ENCODE data around the gene HTATSF1.

HTATSF1 gene

DNA sequence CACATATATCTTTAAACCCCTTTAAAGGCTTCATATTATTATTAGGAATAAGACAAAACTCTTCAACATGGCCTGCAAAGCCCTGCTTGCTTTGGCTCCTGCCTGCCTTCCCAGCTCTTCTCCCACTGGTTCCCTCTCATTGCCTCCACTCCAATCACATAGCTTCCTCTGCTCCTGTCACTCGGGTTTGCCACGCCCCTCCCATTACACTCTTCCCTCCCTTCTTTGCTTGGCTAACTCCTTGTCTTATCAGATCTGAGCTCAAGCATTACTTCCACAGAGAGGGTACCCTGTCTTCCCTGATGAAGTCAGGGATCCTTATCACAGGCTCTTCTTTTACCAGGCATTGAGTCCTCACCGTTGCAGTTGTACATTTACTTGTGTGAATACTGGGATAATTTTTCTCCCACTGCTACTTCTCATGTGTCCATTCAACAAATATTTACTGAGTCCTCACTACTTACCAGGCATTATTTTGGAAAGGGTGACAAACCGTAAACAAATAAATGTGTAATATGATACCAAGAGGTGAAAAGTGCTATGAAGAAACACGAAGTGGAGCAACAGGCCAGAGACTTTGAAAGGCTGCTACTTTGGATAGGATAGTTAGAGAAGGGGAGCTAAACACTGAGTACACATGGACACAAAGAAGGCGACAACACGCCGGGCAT lies 31.4 kb downstream of the HTATSF1 start:
- no peaks in the 10 kb centered on the region for H3K9me3 Mint-ChIP-seq
- DNase-seq (no peak), ATAC-seq (replicated peaks) (no peak)
- no peaks in the 10 kb centered on the region for H3K36me3 Mint-ChIP-seq (ENCODE audit: insufficient read depth)
- peaks cover 0 to 6% of the 10 kb centered on the region in 2 donors for H3K27me3 Mint-ChIP-seq
- no peak overlapping the region for H3K27ac Mint-ChIP-seq
- H3K4me3 Mint-ChIP-seq: no peak overlapping the region
- peaks cover 0 to 3% of the 10 kb centered on the region in 2 donors for H3K4me1 Mint-ChIP-seq (ENCODE audit: low read depth in 2 of 2)

DNA sequence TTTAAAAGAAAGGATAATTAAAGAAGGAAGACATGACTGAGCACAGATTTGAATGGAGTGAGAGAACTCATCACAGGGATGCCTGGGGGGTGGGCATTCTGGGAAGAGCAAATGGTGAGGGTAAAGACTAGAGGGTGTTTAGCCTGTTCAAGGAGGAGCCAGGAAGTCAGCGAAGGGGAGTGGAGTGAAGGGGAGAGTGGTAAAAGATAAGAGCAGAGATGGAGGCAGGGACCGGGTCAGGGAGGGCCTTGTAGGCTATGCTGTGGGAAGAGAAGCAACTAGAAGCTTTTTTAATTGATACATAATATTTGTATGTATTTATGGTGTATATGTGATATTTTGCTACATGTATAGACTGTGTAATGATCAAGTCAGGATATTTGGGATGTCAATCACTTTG lies 32.4 kb downstream of the HTATSF1 start:
- no peak for DNase-seq
- no peak for ATAC-seq (replicated peaks)
- H3K4me1 Mint-ChIP-seq (ENCODE audit: low read depth in 2 of 2): peaks cover 0 to 3% of the 10 kb centered on the region in 2 donors
- H3K36me3 Mint-ChIP-seq (ENCODE audit: insufficient read depth): no peaks in the 10 kb centered on the region
- H3K27me3 Mint-ChIP-seq: peaks cover 0 to 6% of the 10 kb centered on the region in 2 donors
- H3K4me3 Mint-ChIP-seq: no peak overlapping the region
- no peaks in the 10 kb centered on the region for H3K9me3 Mint-ChIP-seq
- H3K27ac Mint-ChIP-seq: no peak overlapping the region

DNA sequence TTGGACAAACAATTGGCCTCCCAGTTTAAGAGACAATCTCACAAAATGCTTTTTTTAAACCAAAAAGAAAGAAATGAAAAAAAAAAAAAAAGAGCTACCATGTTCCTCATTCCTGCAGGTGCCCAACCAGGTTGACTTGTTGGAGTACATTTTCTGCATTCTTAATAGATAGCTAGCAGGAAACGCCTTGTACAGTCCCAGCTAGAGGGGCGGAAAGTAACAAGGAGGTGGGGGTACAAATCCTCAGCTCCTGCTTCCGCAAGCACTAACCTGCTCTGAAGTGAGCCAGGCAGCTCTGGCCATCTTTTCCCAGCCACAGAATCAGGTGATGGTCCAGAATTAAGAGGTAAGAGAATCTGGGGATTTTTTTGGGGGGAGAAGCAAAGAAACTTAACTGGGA lies 34.6 kb downstream of the HTATSF1 start, which contains the start of gene VGLL1:
Gene VGLL1 (plus strand): TSS at position 265 of the 400 bp plus-strand sequence. CDS start 3,806 bp downstream, outside the sequence.
- ATAC-seq (replicated peaks) (no peak), DNase-seq (no peak)
- Mint-ChIP-seq H3K36me3 (ENCODE audit: insufficient read depth) (no peaks in the 10 kb centered on the region), H3K4me1 (ENCODE audit: low read depth in 2 of 2) (peaks cover 0 to 3% of the 10 kb centered on the region in 2 donors), H3K27ac (no peak within 1 kb of the TSS), H3K4me3 (no peak within 1 kb of the TSS), H3K27me3 (peaks cover 0 to 11% of the 10 kb centered on the region in 2 donors), H3K9me3 (no peaks in the 10 kb centered on the region)

DNA sequence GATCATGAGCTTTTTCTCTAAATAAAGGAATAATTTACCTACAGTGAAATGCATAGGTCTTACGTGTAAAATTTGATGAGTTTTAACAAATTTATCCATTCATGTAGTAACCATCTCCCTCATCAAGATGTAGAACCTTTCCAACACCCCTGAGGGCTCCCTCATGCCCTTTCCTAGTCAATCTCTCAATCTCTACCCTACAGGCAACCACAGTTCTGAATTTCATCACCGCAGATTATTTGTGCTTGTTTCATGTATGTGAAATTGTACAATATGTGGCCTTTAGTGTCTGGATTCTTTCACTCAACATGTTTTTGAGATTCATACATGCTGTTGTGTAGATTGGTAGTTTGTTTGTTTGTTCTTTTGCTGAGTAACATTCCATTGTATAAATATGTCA lies 36.7 kb downstream of the HTATSF1 start:
- peaks cover 0 to 6% of the 10 kb centered on the region in 2 donors for H3K27me3 Mint-ChIP-seq
- no peak overlapping the region for H3K4me3 Mint-ChIP-seq
- H3K27ac Mint-ChIP-seq: no peak overlapping the region
- ATAC-seq (replicated peaks): no peak
- H3K36me3 Mint-ChIP-seq (ENCODE audit: insufficient read depth): no peaks in the 10 kb centered on the region
- peaks cover 0 to 4% of the 10 kb centered on the region in 2 donors for H3K4me1 Mint-ChIP-seq (ENCODE audit: low read depth in 2 of 2)
- H3K9me3 Mint-ChIP-seq: no peaks in the 10 kb centered on the region
- no peak for DNase-seq

GRCh38 chrX:136538811-136539210 lies 41.4 kb downstream of the HTATSF1 start:
- Mint-ChIP-seq H3K36me3 (ENCODE audit: insufficient read depth) (no peaks in the 10 kb centered on the region), H3K9me3 (no peaks in the 10 kb centered on the region), H3K4me3 (no peak overlapping the region), H3K27ac (peak overlapping the region in 1 of 2 donors; percentile 35), H3K4me1 (ENCODE audit: low read depth in 2 of 2) (peaks cover 6 to 12% of the 10 kb centered on the region in 2 donors), H3K27me3 (peaks cover 0 to 6% of the 10 kb centered on the region in 2 donors)
- ATAC-seq (replicated peaks): no peak
- DNase-seq: no peak

DNA sequence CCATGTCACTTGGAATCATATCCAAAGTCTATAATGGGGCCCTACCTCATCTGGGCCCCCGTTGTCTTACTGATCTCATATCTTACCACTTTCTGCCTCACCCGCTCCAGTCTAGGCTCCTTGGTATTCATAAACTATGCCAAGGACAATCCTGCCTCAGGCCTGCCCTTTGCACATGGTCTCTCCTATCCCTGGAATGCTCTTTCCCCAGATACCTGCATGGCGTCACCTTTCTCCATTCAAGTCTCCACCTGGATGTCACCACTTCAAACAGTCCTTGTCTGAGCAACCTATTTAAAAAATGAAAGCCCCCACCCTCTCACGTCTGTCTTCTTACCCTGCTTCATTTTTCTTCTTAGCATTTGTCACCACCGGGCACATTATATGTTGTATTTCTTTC lies 42.8 kb downstream of the HTATSF1 start:
- no peaks in the 10 kb centered on the region for H3K9me3 Mint-ChIP-seq
- ATAC-seq (replicated peaks) (no peak), DNase-seq (no peak)
- no peak overlapping the region for H3K4me3 Mint-ChIP-seq
- H3K36me3 Mint-ChIP-seq (ENCODE audit: insufficient read depth): no peaks in the 10 kb centered on the region
- H3K4me1 Mint-ChIP-seq (ENCODE audit: low read depth in 2 of 2): peaks cover 9 to 12% of the 10 kb centered on the region in 2 donors
- peaks cover 0 to 6% of the 10 kb centered on the region in 2 donors for H3K27me3 Mint-ChIP-seq
- H3K27ac Mint-ChIP-seq: no peak overlapping the region

DNA sequence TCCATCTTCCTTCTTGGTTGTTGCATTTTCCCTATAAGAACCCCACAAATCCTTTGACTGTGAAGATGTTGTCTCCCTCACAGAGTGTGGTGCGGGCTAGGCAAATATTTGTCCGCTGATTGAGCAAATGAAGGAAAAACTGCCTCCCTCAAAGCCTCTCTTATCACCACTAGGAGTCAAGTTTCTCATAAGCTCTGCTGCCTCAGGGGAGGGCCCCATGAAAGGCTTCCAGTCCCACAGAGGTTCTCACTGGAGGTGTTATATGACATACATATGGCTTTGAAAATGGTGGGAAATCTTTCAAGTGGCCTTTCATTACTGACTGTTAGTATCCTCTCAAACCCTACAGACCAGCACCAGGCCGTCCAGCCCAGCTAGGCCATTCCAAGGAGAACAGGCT lies 43.9 kb downstream of the HTATSF1 start:
- Mint-ChIP-seq H3K4me3 (no peak overlapping the region), H3K36me3 (ENCODE audit: insufficient read depth) (no peaks in the 10 kb centered on the region)
- ATAC-seq (replicated peaks): no peak

DNA sequence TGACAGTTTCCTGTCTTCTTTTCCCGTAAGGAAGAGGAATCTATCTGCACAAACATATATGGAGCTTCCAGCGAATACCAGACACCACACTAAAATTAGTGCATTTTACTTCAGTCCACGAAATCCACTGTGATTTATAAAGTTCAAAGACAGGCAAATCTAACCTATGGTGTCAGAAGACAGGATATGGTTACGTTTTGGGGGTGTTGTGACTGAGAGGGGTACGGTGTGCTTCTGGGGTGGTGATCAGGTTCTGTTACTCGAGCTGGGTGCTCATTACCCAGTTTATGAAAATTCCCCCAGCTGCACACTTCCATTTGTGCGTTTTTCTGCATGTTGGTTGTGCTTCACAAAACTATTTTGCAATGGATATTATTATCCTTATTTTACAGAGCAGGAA lies 44.9 kb downstream of the HTATSF1 start:
- Mint-ChIP-seq H3K36me3 (ENCODE audit: insufficient read depth) (no peaks in the 10 kb centered on the region), H3K27ac (peak overlapping the region in 1 of 2 donors; percentile 28), H3K27me3 (no peaks in the 10 kb centered on the region), H3K9me3 (no peaks in the 10 kb centered on the region), H3K4me1 (ENCODE audit: low read depth in 2 of 2) (peaks cover 12 to 23% of the 10 kb centered on the region in 2 donors), H3K4me3 (no peak overlapping the region)
- peak in 1 of 3 experiments; percentile 0 for DNase-seq
- ATAC-seq (replicated peaks): peak; percentile 40

More for the DNA sequence above, 43.9 kb downstream of the HTATSF1 start:
- Mint-ChIP-seq H3K4me1 (ENCODE audit: low read depth in 2 of 2) (peaks cover 12 to 19% of the 10 kb centered on the region in 2 donors), H3K27ac (no peak overlapping the region), H3K27me3 (peaks cover 0 to 4% of the 10 kb centered on the region in 2 donors), H3K9me3 (no peaks in the 10 kb centered on the region)
- no peak for DNase-seq

DNA sequence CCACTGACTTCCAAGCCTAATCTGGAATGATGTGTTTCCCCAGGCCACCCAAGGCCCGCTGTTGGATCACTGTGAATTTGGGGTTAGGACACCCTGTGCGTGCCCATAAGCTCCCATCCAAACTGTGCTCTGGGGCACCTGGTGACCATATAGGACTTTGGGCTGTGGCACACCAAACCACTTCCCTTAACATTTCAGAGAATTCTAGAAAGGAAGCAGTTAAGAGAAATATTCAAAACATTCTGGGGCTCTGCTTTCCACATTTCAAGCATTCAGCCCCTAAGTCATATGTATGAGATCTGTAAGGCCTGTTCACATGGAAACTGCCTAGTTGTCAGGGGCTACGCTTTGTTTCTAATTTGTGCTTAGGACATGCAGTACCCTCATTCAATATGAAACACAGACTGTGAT lies 49.0 kb downstream of the HTATSF1 start:
- H3K4me1 Mint-ChIP-seq (ENCODE audit: low read depth in 2 of 2): peaks cover 19 to 25% of the 10 kb centered on the region in 2 donors
- ATAC-seq (replicated peaks) (no peak), DNase-seq (no peak)
- no peaks in the 10 kb centered on the region for H3K36me3 Mint-ChIP-seq (ENCODE audit: insufficient read depth)
- H3K27me3 Mint-ChIP-seq: no peaks in the 10 kb centered on the region
- H3K27ac Mint-ChIP-seq: peak overlapping the region; percentile 69 to 81
- H3K9me3 Mint-ChIP-seq: no peaks in the 10 kb centered on the region
- H3K4me3 Mint-ChIP-seq: peak overlapping the region in 1 of 2 donors; percentile 27

DNA sequence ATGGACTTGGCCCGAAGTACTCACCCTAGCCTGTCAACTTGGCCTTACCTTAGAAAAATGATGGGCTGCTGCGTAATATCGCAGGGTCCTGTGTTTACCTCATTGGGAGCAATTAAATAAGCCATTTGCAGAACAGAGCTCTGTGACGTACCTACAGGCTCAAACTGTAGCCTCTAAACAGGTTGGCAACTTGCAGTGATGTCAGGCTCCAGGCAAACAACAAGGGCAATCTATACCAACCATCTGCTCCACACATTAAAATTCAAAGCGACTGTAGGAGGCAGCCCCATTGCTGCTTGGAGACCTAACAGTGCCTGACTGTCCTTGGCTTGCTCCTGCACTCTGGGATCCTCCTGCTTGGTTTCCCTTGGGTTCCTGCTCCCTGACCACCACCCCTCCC lies 51.8 kb downstream of the HTATSF1 start:
- no peak for ATAC-seq (replicated peaks)
- Mint-ChIP-seq H3K27me3 (no peaks in the 10 kb centered on the region), H3K4me3 (no peak overlapping the region), H3K4me1 (ENCODE audit: low read depth in 2 of 2) (peaks cover 7 to 22% of the 10 kb centered on the region in 2 donors), H3K36me3 (ENCODE audit: insufficient read depth) (no peaks in the 10 kb centered on the region), H3K9me3 (no peaks in the 10 kb centered on the region), H3K27ac (peak overlapping the region in 1 of 2 donors; percentile 65)
- no peak for DNase-seq

DNA sequence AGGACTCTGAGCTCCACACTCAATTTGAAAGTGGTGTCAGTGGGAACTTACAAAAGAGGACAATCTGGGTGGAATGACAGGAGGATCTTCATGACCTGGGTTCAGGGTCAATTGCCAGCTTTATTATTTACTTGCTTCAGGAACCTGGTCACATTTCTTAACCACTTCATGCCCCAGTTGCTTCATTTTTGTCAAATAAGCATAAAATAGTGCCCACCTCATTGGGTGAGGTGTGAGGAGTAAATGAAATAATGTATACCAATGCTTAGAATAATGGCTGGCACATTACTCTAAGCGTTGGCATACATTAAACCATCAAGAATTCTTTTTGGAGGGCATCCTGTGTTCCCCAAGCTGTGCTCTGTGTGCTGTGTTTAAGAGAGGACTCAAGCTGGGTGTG lies 54.0 kb downstream of the HTATSF1 start:
- H3K4me3 Mint-ChIP-seq: no peak overlapping the region

GRCh38 chrX:136555694-136556093 lies 58.3 kb downstream of the HTATSF1 start:
- ATAC-seq (replicated peaks): no peak
- no peak overlapping the region for H3K27ac Mint-ChIP-seq
- no peaks in the 10 kb centered on the region for H3K27me3 Mint-ChIP-seq
- H3K36me3 Mint-ChIP-seq (ENCODE audit: insufficient read depth): no peaks in the 10 kb centered on the region
- no peak for DNase-seq
- no peaks in the 10 kb centered on the region for H3K9me3 Mint-ChIP-seq
- H3K4me3 Mint-ChIP-seq: no peak overlapping the region
- H3K4me1 Mint-ChIP-seq (ENCODE audit: low read depth in 2 of 2): no peaks in the 10 kb centered on the region

More for the DNA sequence above, 54.0 kb downstream of the HTATSF1 start:
- Mint-ChIP-seq H3K36me3 (ENCODE audit: insufficient read depth) (no peaks in the 10 kb centered on the region), H3K4me1 (ENCODE audit: low read depth in 2 of 2) (peaks cover 7 to 8% of the 10 kb centered on the region in 2 donors), H3K27me3 (no peaks in the 10 kb centered on the region), H3K27ac (no peak overlapping the region), H3K9me3 (no peaks in the 10 kb centered on the region)
- DNase-seq (no peak), ATAC-seq (replicated peaks) (no peak)

Measured in effector memory CD8-positive, alpha-beta T cell (primary cell).